Loucy (cell line): ENCODE measurements around the gene EMILIN3.

Experiments
- CTCF ChIP-seq: fragments of 200-600 bp; sonication (generic); conservative IDR thresholded peaks from 2 replicates; pipeline ENCODE4 v1.5.1; 2014; ENCODE audit warnings: mild to moderate bottlenecking, antibody characterized with exemption, low read length
- EZH2phosphoT487 ChIP-seq: fragments of 200-600 bp; IDR thresholded peaks from 2 replicates; pipeline ENCODE4 v1.6.1; 2018; ENCODE audit warnings: antibody characterized with exemption, mild to moderate bottlenecking, moderate library complexity, borderline replicate concordance

- no peak for TF ChIP-seq CTCF
- no peak for TF ChIP-seq EZH2phosphoT487
Observed at GRCh38 chr20:41380551-41381193, 14.1 kb upstream of the EMILIN3 start.
